ENCODE results near the gene MRPL40.
"Not testable (repeated sequence)": the region's sequence is repeated elsewhere in the genome, so short reads cannot be mapped to it uniquely, and the experiment has no call there.

Gene MRPL40

DNA sequence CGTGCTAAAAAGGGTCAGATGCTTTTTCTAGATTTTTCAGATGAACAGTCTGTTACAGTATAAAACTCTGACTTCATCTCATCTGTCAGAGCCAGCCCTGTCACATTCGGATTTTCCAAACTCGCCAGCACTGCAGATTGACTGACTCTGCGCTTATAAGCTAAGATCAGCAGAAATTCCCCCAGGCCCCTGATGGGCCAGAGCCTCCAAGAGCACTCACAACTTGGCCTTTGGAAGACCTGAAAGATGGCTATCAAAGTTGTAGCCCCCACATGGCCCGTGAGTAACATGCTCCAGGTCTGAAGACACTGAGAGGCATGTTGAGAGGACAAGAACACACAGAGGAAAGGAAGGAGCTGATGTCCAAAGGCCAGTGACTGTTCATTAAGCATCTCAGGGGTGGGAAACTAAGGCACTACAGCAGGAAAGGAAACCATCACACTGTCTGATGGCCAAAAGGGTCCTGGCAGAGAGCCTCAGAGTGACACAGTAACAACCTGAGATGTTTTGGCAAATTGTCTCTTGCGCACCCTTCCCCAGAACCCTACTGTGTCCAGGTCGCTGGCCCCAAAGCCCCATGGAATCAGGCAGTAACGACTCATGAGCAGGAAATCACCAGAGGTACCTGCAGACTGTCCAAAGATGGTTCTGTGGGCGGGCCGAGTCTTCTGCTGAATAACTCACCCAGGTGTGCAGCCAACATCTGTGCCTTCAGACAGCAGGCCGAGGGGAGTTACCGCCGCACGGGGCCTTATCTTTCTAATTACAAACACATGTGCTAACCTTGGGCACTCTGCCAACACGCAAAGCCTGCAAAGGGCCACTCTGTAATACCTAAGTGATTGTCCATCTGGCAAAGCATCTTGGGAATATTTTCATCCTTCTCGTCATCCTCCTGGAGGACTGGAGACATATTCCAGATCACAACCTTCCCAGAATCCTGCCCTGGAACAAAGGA, 24.4 kb upstream of the MRPL40 start:
- no peak for DNase-seq (ENCODE audit: low read depth)

- no peak for DNase-seq (ENCODE audit: low read depth)
Measured at GRCh38 chr22:19410941-19411689, 21.2 kb upstream of the MRPL40 start.

DNA sequence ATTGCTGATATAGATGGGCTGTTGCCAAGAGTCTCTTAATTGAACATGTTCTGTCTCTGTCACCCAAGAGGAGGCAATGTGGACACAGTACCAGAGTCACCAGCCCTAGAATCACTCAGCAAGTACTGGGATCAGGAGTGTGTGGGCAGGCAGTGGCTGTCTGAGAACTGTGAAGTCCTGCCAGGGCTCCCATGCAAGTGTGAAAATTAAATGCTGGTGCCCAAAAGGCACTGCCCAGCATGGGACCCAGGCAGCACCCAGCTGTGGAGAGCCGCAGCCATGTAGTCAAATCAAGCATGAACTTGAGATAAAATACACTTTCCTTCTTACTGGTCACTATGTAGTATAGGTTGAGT, 20.7 kb upstream of the MRPL40 start:
- no peak for DNase-seq (ENCODE audit: low read depth)

DNA sequence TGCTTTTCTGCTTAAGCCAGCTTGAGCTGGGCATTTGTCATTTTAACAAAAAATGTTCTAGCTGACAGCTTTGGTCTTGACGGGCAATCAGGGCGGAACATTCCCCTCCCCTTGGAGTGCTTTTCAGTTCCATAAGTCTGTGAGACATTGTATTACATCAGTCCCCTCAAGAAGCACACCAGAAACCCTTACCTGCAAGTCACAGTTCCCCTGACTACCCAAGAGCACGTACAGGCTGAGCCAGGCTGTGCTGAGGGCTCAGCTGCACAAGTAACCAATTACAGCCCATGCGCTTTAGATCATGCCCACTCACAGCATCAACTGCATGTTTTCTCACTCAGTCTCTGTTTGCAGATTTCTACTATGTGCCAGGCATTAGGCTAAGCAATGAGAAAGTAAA, 19.9 kb upstream of the MRPL40 start:
- DNase-seq (ENCODE audit: low read depth) = no peak

GRCh38 chr22:19412923-19413322, 19.4 kb upstream of the MRPL40 start:
- no peak for DNase-seq (ENCODE audit: low read depth)

DNA sequence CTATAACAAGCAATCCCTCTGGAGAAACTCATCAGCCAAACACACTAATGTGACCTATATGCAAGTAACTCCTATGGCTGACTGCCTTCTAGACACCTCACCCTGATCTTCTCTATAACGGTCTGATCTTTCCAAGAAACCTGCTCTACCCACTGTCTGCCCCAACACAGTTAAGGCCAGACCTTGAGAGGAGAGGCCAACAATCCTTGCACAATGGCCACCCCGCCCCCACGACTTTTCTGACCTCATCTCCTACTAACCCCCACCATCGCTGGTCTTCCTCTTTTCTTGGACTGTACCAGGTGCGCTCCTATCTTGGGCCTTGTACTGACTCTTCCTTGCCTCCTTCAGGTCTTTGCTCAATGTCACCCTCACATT, 13.3 kb upstream of the MRPL40 start:
- no peak for DNase-seq (ENCODE audit: low read depth)

DNA sequence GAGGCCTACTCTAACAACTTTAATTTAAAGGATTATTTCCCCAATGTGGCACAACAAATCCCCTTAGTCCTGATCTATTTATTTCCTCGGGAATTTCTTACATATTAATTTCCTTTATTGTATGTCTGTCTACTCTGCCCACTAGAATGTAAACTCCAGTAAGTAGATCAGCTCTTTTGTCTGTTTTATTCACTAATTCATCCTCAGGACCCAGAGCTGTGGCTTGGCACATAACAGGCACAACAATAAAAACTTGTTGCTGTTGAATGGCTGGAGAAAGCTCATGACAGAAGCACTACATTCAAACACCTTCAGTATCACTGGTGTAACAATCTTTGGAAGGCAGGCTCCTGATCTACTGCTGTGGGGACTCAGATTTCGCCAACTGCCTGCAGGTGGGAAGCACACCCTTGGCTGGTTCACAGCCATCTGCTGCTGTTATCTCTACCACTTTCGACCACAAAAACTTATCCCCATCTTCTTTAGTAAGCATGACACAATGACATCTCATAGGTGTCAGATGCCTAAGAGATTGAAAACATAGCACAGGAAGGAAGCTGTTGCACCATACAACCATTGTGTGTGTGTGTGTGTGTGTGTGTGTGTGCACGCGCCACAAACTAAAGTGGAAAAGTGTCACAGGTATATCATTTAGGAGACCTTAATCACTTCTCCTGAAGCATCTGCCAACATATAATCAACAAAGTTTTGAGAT, 12.7 kb upstream of the MRPL40 start:
- DNase-seq (ENCODE audit: low read depth) = no peak

DNA sequence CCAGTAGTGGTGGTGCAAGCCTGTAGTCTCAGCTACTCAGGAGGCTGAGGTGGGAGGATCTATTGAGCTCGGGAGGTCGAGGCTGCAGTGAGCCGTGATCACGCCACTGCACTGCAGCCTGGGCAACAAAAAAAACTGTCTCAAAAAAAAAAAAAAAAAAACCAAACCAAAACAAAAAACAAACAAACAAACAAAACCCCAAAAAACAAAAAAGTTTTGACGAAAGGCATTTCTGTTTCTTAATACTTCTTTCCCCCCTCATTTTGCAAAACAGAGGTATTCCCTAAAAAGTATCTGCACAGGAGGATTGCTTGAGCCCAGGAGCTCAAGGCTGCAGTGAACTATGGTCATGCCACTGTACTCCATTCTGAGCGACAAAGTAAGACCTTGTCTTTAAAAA, 12.0 kb upstream of the MRPL40 start:
- no peak for DNase-seq (ENCODE audit: low read depth)

- DNase-seq (ENCODE audit: low read depth) = no peak
Measured at GRCh38 chr22:19422440-19423301, 9.7 kb upstream of the MRPL40 start.

DNA sequence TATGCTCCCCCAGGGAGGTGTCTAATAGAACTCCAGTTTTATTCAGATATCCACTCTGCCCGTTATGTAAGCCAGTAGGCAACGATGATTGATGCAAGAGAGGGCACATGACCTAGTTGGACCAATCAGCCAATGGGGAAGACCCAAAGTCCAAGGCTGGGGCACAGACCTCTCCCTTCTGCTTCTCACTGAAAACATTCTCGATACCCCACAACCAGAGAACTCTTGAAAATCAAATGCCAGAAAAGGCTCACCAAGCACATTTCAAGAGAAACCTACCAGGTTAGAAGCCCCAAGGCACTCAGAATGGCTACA, 8.2 kb upstream of the MRPL40 start:
- no peak for DNase-seq (ENCODE audit: low read depth)

GRCh38 chr22:19429950-19430889, 2.1 kb upstream of the MRPL40 start:
- no peak for DNase-seq (ENCODE audit: low read depth)

DNA sequence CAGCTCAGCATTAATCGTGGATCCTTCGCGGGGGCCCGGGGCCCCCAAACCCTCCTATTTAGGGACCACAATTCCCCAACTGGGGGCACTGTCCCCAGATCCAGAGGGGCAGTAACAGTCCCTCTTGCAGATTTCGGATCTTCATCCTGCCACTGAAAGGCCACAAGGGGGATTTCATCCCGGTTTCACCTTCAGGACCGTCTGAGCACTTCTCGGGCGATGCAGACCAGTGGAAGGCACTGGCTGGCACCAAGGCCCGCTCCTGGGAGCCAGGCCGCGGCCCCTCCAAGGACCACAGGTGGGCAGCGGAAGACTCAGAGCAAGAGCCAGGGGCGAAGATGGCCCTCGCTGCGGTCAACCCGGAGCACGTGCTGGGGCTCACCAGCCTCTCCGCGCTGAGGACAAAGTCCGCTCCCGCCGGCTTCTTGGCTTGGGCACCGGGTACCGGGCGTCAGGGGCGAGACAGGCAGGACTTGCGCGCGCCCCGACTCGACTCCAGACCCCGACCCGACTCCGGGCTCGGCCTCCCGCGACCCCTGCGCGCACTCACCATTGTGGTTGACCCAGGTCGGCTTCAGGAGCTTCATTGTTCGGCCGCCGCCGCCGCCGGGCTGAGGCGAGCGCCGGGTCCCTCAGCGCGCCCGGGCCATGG, 1.3 kb upstream of the MRPL40 start:
- DNase-seq (ENCODE audit: low read depth) = no peak

GRCh38 chr22:19431649-19432132, 654 bp upstream of the MRPL40 start, which contains the start of gene HIRA:
HIRA (minus strand) TSS chr22:19431733; CDS start chr22:19431476, 257 bp downstream.
- peak; percentile 39 for DNase-seq (ENCODE audit: low read depth)

- no peak for DNase-seq (ENCODE audit: low read depth)
Measured at GRCh38 chr22:19434401-19434800, 2.1 kb downstream of the MRPL40 start.

GRCh38 chr22:19434829-19435580, 2.7 kb downstream of the MRPL40 start:
- DNase-seq (ENCODE audit: low read depth) = no peak

DNA sequence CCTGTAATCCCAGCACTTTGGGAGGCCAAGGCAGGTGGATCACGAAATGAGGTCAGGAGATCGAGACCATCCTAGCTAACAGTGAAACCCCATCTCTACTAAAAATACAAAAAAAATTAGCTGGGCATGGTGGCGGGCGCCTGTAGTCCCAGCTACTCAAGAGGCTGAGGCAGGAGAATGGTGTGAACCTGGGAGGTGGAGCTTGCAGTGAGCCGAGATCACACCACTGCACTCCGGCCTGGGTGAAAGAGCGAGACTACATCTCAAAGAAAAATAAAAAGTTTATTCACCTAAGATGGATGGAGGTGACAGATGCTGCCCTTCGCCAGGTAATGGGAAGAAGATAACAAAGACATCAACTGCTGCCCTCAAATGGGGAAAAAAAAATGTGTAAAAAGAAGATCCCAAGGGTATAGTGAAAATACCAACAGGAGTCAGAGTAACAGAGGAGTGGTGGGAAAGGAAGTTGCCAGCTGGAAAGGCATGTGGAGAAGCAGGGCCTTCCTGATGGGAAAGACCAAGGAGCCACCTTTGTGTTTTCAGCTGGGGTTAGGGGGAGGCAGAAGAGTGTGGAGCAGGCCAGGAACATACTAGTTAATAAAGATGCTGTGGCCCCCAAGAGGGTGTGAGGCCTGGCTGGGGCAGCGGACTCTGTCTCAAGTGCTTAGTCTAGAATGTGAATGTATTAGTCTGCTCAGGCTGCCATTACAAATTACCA, 4.3 kb downstream of the MRPL40 start:
- DNase-seq (ENCODE audit: low read depth) = not testable (repeated sequence)

- no peak for DNase-seq (ENCODE audit: low read depth)
Measured at GRCh38 chr22:19438298-19438697, 6.0 kb downstream of the MRPL40 start.

- no peak for DNase-seq (ENCODE audit: low read depth)
Measured at GRCh38 chr22:19440411-19441195, 8.3 kb downstream of the MRPL40 start.
